HG03457 (cell line): ENCODE data around the gene RPUSD3.
"Not testable (repeated sequence)": the region's sequence is repeated elsewhere in the genome, so short reads cannot be mapped to it uniquely, and the experiment has no call there.

Source experiments
- ATAC-seq: cut with Tn5 transposase; IDR thresholded peaks from one replicate; pipeline ENCODE4 v1.9.1; 2021; ENCODE audit warnings: moderate number of reproducible peaks; ENCODE audit not compliant: unreplicated experiment

RPUSD3 gene

DNA sequence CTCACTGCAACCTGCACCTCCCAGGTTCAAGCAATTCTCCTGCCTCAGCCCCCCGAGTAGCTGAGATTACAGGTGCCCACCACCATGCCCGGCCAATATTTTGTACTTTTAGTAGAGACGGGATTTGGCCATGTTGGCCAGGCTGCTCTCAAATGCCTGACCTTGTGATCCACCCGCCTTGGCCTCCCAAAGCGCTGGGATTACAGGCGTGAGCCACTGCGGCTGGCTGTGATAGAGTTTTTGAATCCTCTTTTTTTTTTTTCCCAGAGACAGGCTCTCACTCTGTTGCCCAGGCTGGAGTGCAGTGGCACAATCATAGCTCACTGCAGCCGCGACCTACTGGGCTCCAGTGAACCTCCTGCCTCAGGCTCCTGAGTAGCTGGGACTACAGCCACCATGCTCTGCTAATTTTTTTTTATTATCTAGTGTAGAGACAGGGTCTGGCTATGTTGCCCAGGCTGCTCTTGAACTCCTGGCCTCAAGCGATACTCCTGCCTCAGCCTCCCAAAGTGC lies 21.4 kb upstream of the RPUSD3 start:
- not testable (repeated sequence) for ATAC-seq

DNA sequence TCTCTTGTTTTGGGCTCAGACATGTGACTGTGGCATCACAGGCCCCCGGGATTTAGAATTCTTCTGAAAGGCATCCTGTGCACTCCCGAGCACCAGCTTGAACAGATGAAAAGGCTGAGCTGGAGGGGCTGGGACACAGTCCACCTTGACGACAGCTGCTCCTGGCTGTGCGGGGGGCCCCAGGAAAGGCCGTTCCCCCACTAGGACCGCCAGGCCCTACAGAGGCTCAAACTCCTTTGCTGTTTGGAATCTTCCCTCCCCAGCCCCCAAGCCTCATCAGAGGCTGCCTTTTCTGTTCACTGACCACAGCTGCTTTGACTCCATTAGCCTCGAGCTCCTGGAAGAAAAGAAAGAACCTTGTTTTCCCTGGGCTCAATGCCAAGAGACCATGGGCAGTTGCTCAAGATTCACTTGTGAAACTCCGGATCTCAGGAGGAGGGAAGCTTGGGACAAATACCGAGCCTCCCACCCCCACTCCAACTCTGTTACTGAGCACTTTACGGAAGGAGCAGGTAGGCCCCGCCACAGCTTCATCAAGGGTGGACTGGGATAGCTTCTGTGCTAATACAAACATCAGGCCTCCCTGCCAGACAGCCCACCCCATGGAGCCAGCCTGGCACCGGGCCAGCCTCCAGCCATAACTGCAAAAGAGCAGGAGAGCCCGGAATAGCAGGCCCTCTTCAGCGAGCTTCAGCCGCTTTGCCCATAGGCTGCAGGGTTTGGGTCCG lies 20.6 kb upstream of the RPUSD3 start:
- no peak for ATAC-seq

DNA sequence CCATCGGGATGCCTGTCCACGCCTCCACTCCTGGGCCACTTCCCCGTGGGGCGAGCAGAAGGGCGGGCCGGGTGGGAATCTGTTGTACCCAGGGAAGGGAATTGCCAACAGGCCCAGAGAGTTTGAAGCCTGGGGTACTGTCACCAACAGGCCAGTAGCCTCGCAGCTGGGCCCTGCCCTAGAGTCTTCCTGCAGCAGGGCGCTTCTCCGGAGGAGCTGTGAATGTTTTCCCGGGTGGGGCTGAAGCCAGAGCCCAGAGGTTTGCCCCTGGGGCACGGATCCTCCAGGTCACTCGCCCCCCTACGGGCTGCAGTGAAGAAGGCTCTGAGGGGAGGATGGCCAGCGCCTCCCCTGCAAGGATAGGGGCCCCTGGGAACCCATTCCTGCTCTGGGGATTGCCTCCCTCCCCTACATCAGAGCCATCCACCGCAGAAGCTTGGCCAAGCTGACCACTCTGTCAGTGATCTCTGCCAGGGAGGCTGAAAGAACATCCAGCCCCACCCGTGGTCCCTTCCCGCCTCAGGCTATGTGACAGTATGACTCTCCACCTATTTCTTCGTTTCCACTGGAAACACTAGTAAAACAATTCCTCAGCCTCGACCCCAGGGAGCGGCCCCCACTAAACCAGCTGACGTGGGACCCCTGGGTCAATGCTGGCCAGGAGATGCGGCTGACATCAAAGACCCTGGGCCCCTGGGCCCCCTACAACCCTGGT lies 19.4 kb upstream of the RPUSD3 start:
- ATAC-seq = no peak

DNA sequence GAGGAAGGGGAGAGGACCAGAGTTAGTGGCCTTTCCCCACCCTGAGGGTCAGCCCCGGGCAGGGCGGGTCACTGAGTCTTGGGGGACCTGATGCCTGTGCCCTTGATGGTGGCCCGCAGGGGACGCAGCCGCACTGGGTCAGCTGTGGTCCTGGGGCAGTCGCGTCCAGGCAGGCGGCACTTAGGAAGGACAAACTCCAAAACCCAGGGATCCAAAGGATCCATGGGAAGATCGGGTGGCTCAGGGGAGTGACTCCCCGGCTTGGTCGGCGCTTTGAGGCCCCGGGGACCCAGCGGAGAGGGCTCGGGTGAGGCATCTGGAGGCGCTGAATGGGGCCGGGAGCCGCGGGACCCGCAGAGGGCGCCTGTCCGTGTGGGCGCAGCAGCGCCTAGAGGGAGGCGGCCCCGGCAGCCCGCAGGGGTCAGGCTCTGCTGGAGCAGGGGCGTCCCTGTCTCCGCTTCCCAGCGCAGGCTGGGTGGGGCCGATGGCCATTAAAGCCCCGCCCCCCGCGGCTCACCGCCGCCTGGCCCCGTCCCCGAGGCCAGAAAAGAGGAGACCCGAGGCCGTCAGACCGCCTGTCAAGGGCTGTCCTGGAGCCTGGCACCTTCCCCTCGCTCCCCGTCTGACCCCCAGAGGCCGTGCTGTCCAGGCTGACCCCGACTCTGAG lies 18.7 kb upstream of the RPUSD3 start:
- ATAC-seq = no peak

DNA sequence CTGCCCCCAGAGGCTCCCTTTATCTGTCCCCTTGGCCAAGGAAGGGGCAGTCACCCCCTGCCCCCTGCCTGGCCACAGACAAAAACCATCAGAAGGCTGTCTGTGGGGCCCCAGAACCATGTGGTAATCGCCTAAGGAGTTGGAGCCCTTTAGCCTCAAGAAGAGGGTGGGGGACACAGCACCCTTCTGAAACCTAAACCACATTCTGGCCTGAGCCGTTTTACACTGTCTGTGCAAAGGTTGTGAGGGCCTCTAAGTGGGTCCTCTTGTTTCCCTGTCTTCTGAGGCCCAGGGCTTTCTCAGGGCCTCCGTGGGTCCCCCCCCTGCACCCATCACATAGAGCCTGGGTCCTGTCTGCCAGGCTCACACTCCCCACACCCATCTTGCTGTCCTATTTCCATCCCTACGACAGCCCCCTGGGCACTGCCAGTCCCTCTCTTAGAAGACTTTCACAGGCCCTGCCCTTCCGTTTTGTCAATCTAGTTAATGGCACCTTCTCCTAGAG lies 17.9 kb upstream of the RPUSD3 start:
- no peak for ATAC-seq

DNA sequence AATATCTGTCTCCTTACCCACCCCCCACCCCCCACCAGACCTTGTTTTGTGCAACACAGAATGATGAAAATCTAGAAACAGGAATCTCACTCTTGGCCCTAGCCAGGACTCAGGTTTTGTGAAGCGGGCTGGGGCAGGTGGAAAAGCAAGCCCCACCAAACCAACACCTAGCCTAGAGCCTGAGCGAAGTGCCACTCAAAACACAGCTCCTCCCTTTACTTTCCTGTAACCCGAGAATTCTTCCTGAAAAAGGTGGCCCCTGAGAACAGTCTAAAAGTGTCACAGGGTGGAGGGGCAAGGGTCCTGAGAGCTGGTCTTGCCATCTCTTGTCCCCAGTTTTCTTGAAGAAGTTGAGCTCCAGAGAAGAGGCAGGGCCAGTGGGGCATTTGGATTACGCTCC lies 17.4 kb upstream of the RPUSD3 start:
- ATAC-seq = no peak

DNA sequence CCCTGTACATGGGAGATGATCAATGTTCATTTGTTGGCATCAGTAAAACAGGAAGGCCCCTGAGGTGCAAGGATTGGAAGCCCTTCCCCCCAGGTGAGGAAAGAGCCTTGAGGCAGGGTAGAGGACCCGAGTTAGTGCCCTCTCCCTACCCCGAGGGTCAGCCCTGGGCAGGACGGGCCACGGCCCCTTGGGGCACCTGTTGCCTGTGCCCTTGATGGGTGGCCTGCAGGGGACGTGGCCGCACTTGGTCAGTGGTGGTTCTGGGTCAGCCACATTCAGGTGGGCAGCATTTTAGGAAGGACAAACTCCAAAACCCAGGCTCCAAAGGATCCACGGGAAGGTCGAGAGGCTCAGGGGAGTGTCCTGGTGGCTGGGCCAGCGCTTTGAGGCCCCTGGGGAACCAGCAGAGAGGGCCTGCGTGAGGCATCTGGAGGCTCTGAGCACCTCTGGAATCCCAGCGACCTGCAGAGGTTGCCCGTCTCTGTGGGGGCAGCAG lies 15.8 kb upstream of the RPUSD3 start:
- no peak for ATAC-seq

DNA sequence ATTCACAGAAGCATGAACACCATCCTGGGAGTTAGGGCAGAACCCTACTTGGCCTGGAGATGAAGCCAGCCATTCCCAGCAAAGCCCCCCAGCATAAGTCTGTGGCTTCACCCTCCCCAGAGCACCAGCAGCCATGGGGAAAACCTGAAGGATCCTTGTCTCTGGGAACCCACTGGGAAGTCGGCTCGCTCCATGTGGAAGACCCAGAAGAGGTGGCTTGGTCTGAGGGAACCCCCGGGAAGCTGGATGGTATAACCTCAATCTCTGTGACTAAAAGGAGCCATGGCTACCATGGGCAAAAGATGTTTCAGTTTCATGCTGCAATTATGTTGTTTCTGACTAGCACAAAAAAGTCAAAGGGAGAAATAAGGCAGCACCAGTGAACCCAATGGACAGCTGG lies 11.8 kb upstream of the RPUSD3 start:
- ATAC-seq = no peak

DNA sequence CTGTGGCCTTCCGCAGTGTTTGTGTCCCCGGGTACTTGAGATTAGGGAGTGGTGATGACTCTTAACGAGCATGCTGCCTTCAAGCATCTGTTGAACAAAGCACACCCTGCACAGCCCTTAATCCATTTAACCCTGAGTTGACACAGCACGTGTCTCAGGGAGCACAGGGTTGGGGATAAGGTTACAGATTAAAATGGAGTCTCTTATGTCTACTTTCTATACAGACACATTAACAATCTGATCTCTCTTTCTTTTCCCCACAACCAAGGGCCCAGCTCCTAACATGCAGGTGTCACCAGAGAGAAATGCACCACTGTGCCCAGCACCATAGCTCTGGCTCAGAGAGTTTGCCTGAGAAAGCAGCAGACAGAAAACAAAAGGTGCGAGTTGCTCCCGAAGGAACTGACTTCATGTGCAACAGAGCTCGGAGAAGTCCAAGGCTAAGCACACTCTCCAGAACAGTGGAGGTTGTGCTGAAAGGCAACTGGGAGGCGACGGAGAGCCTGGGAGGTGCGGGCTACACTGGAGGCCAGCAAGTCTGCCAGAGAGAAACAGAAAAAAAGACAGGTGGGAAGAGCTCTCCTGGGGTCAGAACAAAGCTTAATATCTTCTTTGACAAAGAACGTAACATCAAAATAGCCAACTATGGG lies 10.6 kb upstream of the RPUSD3 start:
- ATAC-seq = not testable (repeated sequence)

DNA sequence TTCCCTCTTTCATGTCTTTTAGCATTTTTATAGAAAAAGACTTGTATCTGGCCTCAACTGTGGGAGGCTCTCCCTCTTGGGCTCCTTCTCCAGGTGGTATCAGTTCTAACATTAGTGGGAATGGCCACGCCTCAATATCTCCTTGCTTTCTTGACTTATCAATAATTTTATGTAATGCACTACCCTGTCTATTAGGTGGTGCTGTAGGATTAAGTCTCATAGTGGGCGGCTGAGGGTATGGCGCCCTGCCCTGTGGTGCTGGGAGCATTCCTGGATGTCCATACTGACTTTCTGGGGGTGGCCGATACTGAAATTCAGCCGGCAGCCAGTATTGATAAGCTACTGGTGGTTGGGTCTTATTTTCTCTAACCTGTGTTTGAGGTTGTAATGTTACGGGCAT lies 8.7 kb upstream of the RPUSD3 start:
- ATAC-seq = no peak

DNA sequence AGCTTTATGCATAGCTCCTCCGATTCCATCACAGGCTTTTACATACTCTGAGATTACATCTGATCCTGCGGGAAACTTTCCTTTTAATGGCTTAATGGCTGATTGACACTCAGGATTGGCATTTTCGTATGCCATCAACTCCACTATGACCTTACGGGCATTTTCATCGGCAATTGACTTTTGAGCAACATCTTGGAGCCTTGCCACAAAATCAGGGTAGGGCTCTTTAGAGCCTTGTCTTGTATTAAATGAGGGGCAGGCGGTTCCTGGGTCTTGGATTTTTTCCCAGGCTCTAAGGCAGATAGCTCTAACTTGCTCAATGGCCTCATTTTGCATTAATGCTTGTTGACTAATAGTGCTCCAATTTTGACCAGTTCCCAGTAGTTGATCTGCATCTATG lies 8.1 kb upstream of the RPUSD3 start:
- ATAC-seq = not testable (repeated sequence)

DNA sequence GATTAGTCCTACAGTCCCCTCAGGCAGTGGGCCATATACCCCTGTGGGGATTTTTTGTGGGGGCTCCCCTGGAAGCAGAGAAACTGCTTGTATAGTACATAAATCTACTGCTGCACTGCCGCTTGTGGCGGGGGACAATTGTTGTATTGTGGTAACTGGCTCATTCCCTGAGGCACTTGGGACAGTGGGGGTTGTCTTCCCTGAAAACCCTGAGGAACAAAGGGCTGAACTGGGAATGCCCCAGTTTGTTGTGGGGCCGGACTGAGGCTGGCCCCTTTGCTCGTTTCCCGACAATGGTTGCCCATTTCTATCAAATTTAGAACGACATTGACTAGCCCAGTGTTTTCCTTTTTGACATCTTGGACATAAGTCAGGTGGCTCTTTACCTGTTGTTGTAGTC lies 7.6 kb upstream of the RPUSD3 start:
- not testable (repeated sequence) for ATAC-seq

DNA sequence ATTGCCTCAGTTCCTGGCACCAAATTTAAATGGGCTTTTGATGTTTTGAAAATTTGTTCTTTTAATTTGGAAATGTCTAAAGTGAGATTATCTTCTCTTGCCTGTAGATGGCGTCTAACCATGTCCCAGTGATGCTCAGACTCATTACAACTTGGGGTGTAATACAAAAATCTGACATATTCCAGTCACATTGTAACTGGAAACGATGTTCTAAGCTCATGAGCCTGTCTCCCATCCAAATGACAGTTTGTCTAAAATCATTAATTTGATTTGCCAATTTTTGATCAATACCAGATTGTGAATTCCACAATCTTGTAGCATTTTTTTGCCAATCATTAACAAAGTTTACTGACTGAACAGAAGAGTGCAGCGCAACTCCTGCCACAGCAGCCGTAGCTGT lies 5.1 kb upstream of the RPUSD3 start:
- not testable (repeated sequence) for ATAC-seq

DNA sequence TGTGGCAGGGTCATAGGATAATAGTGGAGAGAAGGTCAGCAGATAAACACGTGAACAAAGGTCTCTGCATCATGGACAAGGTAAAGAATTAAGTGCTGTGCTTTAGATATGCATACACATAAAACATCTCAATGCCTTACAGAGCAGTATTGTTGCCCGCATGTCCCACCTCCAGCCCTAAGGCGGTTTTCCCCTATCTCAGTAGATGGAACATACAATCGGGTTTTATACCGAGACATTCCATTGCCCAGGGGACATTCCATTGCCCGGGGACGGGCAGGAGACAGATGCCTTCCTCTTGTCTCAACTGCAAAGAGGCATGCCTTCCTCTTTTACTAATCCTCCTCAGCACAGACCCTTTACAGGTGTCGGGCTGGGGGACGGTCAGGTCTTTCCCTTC lies 4.1 kb upstream of the RPUSD3 start:
- not testable (repeated sequence) for ATAC-seq

DNA sequence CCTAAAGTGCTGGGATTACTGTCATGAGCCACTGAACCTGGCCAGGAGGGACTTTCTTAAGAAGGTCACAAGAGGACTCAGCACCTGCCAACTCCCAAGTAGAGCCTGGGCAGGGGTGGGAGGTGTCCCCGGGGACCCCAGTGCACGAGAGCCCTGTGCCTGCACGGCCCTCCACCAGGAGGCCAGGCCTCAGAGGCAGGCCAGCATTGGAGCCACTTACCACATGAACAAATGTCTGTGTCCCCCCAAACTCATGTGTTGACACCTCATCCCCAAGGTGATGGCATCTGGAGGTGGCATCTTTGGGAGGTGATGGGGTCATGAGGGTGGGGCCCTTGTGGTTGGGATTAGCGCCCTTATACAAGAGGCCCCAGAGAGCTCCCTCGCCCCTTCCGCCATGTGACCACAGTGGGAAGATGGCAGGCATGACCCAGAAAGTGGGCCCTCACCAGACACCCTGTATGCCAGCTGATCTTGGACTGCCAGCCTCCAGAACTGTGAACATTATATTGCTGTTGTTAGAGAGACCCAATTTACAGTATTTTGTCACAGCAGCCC lies 3.2 kb upstream of the RPUSD3 start:
- no peak for ATAC-seq

DNA sequence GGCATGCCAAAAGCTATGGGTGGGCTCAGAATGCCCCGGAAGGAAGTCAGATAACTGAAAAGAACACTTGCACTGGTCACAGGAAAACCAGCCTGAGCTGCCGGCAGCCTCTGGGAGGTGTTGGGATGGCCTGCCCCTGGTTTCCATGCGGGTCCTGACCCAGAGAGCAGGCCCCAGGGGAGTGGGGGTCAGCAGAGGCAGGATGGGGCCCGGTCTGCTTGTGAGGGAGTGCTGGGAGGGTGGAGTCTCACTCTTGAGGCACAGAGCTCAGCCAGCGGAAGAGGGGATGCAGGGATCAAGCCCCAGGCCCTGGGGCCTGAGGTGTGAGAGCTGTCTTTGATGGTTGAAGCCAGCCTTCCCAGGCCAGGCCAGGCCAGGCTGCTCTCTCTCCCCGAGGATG lies 2.4 kb upstream of the RPUSD3 start:
- no peak for ATAC-seq

DNA sequence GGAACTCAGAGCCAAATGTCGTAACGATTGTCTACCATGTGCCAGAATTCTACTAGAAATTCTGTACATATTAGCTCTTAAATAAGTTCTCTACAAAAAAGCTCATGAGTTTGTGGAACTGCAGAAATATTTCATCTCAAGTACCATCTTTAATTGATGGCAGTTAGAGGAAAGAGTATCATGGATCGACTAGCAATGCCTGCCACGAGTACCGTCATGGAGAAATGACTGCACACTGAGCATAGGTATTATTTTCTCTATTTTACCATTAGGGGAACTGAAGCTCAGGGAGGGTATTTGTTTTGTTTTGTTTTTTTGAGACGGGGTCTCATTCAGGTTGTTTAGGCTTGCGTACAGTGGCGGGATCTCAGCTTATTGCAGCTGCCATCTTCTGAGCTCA lies 2.8 kb downstream of the RPUSD3 start:
- no peak for ATAC-seq

DNA sequence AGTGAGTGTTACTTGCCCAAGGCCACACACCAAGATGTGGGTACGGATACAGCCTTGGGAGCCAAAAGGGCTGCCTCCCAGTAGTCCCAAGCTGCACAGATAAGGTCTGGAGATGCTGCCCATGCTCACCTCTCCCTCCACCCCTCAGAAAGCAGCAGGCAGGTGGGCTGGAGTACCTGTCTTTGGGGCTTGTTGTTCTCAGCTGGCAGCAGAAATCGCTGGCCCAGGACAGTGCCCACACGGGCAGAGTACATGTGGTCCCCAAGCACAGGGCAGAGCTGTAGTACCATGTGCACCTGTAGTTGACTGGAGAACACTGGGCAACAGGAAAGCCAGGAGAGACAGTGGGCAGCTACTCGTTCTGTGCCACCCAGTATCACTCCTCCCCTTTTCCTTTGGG lies 5.0 kb downstream of the RPUSD3 start:
- no peak for ATAC-seq

DNA sequence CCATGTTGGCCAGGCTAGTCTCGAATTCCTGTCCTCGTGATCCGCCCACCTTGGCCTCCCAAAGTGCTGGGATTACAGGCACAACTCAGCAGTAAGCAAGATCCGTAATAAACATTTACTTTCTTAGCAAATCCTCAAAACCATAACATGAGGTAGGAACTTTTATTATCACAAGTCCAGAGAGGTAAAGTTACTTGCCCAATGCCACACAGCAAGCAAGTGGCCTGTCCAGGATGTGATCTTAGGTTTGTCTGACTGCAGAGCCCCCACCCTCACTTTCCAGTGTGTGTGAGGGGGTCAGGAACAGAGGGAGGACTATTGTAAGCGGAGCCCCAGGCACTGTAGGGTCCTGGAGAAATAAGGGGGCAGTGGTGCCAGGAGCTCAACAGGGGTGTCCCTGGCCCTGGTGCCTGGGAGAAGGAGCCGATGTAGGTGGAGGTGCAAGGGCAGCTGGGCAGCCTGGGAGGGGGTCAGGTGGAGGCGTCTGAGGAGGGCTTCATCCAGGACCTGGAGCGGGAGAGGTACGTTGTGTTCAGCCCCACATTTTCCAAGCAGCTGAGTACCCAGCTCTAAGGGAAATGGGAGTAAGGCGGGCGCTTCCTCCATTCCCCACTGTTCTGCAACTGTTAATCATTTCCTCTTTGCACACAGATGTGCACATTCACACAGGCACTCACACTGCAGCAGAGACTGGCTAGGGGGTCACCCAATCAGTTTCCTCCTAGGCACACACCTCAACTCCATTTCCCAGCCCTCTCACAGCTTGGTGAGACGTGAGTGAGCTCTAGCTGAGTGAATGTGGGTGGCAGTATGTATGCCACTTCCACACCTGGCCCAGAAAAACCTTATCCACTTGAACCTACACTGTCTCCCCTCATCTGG lies 5.9 kb downstream of the RPUSD3 start:
- no peak for ATAC-seq
